LHCN-M2 (cell line): ENCODE data around the gene IFI6. TPM values are rescaled to one million over a fixed set of nuclear protein-coding genes. Genes with fewer than 3 reads are reported as not detected.
"Not testable (repeated sequence)": the region's sequence is repeated elsewhere in the genome, so short reads cannot be mapped to it uniquely, and the experiment has no call there.

Experiments
- DNase-seq: peaks from one replicate; pipeline ENCODE4 v3.0.0-alpha.2; 2012; ENCODE audit warnings: low read depth
- total RNA-seq: library from RNA; depleted of rRNA; stranded (reverse); fragments of >200 nt; gene quantifications from 2 replicates; pipeline ENCODE4 v1.2.3, GENCODE V29; 2014; rRNA removed

Gene IFI6
- total RNA-seq, 1 experiment from 2014 or later = 231 TPM

- DNase-seq = no peak
Observed at GRCh38 chr1:27630859-27631491, 41.0 kb downstream of the IFI6 start.

- DNase-seq = no peak
Observed at GRCh38 chr1:27628712-27629111, 43.3 kb downstream of the IFI6 start.

- not testable (repeated sequence) for DNase-seq
Observed at GRCh38 chr1:27627733-27628132, 44.3 kb downstream of the IFI6 start.

- no peak for DNase-seq
Observed at GRCh38 chr1:27627061-27627460, 44.9 kb downstream of the IFI6 start.

GRCh38 chr1:27626031-27626935, 45.7 kb downstream of the IFI6 start:
- no peak for DNase-seq

DNA sequence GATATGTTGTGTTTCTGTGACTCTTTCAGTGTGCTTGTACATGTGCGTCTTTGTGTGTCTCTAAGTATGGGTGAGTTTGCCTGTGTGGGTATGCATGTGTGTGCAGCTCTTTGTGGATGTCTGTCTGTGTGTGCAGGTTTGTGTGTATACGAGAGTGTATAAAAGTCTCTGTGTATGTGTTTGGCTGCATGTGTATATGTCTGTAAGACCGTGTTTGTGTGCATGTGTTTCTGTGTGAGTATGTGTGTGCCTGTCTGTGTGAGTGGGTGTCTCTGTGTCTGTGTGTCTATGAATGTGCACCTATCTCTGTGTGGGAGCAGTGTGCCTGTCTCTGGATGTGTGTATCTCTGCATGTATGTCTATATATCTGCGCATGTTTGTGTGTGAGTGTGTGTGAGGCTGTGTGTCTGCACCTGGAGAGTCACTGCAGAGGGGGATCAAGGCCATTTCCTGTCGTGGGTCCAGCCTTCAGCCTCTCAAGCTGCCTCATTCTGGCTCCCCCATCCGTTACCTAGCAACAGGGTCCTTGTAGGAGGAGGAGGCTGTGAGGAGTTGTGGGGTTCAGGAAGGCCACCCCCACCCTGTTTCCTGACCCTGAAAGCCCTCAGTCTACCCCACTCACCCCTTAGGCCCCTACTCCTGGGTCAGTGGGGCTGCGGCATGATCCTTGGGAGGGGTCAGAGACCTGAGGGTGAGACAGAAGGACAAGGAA, 47.4 kb downstream of the IFI6 start:
- DNase-seq = no peak

DNA sequence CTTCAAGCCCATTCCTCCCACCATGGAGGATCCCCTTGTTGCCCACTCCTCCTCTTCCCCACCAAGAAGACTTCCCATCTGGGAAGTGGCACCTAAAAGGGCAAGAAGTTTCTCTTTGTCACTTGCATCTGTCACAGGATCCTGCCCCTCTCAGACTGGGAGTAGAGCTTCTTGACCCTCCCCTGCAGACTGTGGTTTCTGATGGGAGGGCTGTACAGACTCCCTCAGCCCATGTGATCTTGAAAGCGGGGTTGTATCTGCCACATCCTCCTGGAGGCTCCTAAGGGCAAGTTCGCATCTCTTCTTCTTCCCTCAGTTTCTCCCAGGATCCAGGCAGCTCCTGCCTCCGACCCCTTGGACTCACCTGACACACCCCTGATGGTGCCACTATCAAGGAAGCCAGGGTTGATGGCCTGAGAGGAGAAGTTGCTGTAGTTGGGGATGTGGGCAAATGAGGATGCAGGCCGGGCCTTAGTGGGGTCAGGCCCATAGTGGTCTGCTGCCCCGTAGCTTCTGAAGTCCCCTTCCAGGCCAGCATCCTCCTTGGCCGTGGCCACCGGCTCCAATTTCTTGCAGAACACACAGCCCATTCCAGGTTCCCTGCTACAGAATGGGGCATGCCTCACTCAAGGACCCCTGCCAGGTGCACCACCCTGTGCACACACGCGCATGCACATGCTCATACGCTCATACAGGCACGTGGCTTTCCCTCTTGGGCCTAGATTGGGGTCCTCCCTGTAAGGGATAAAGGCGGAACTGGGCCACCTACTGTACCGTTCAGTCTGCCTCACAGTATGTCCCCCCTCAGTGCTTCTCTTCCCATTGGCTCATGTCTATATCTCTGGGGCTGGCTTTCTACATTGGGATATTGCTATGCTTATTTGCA, 48.4 kb downstream of the IFI6 start:
- DNase-seq = no peak

DNA sequence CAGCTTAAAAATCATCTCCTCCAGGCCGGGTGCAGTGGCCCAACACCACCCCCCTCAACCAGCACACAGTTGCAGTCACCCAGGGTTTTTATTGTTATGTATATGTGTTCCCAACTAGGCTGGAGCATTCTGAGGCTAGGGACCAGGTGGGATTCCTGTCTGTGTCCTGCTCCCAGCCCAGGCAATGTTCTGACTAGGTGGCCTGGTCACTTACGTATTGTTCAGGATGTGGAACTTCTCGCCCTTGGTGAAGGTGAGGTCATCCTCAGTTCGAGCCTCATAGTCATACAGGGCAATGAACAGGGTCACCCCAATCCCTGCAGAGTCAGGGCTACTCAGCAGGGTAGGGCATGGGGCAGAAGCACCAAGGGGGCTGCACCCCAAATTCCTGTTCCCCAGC, 49.2 kb downstream of the IFI6 start:
- no peak for DNase-seq

- DNase-seq = no peak
Observed at GRCh38 chr1:27621051-27621920, 50.7 kb downstream of the IFI6 start.

DNA sequence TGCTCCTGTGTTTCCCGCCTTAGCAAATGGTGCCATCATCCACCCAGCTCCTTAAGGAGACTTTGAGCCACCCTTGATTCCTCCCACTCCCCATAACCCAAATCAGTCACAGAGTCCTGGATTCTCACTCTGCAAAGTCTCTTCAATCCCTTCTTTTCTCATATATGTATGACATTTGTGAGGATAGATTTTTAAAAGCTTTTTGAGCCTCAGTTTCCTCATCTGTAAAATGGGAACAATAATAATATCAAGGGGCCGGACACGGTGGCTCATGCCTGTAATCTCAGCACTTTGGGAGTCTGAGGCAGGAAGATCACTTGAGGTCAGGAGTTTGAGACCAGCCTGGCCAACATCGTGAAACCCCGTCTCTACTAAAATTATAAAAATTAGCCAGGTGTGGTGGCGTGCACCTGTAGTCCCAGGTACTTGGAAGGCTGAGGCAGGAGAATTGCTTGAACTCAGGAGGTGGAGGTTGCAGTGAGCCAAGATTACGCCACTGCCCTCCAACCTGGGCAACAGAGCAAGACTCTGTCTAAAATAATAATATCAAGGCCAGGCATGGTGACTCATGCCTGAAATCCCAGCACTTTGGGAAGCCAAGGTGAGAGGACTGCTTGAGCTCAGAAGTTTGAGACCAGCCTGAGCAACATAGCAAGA, 52.1 kb downstream of the IFI6 start:
- DNase-seq = not testable (repeated sequence)

DNA sequence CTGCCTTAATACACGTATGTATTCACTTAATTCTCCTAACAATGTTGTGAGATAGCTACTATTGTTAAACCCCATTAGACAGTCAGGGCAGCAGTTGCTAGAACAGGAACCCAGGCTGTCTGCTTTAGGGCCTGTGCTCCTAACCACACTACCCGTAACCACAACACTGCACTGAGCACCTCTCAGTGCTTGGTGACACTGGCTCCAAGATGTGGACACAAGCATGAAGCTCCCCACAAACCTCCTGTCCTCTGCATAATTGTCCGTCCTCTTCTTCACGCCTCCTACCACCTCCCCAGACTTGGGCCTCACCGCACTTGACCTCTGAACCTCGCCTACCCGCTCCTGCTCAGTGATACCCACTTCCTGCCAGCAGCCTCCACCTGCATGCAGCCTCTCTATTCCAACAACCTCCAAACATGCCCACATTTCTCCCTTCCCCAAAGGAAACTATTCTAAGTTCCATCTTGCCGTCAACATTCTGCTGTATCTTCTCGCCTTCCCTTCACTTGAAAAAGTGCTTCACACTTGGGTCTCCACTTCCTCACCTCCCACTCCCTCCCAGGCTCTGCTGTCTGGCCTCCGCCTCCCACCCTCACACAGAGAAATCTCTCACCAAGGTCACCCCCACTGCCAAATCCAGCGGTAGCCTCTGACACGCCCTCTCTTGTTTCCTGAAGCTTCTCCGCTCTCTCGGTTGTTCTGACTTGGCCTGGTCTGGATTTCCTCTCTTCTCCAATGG, 53.5 kb downstream of the IFI6 start:
- no peak for DNase-seq

GRCh38 chr1:27617420-27617819, 54.6 kb downstream of the IFI6 start:
- no peak for DNase-seq

DNA sequence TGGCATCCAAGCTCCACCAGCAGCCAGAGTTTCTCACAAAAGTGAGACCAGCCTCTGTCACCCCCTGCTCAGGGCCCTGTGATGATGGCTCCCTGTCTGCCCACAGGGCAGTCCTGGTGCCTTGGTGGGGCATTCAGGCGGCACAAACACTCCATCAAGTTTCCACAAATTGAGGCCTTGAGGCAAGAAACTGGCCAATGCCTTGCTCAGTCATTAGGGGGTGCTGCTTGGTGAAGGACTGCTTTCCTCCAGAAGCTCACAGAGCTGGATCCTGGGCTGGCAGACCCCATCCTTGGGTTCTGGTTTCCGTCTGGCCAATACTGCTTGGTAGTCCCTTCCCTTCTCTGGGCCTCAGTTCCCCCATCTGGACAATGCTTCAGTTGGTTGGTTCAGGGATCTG, 55.6 kb downstream of the IFI6 start:
- no peak for DNase-seq

Other genes starting within 250 kb of the IFI6 start
- gene WASF2, start 182.0 kb downstream of the IFI6 start, total RNA-seq = 21.2 and 31.0 TPM in 2 replicates
- 33.5 and 40.4 TPM in 2 replicates for gene AHDC1, start 68.0 kb downstream of the IFI6 start, total RNA-seq
- gene FGR, start 37.0 kb downstream of the IFI6 start, total RNA-seq = not detected in 2 replicates
- 11.5 and 15.1 TPM in 2 replicates for gene FAM76A, start 53.8 kb upstream of the IFI6 start, total RNA-seq
- 41.4 and 44.9 TPM in 2 replicates for gene STX12, start 101.0 kb upstream of the IFI6 start, total RNA-seq
- gene PPP1R8, start 158.6 kb upstream of the IFI6 start, total RNA-seq = 50.3 and 57.8 TPM in 2 replicates
- gene THEMIS2, start 200.4 kb upstream of the IFI6 start, total RNA-seq = 11.8 and 12.7 TPM in 2 replicates
- 72.9 and 79.7 TPM in 2 replicates for gene RPA2, start 242.4 kb upstream of the IFI6 start, total RNA-seq